HL-60 (cell line): Measurements from ENCODE around the gene SLC27A2.

Experiments
- DNase-seq, 2 experiments: peaks; one replicate each; pipeline ENCODE4 v3.0.0-alpha.2; 2010 to 2020; ENCODE audit warnings: low read depth in 1 of 2, low spot score in 1 of 2
- H3K27ac ChIP-seq: fragments of 250-450 bp; sonication (Bioruptor Pico); replicated peaks from 2 replicates; pipeline ENCODE4 v1.5.1; 2020; ENCODE audit warnings: mild to moderate bottlenecking, moderate library complexity
- H3K27me3 ChIP-seq: fragments of 250-450 bp; sonication (Bioruptor Pico); 2 replicates; pipeline ENCODE4 v1.5.1; 2021; ENCODE audit warnings: mild to moderate bottlenecking, moderate library complexity; ENCODE audit not compliant: insufficient read depth, poor library complexity, severe bottlenecking
- H3K4me3 ChIP-seq: replicated peaks from 2 replicates; pipeline ENCODE4 v1.5.1; 2011; ENCODE audit warnings: mild to moderate bottlenecking, control low read depth, low read length; ENCODE audit not compliant: insufficient read depth
- GABPA ChIP-seq: IDR thresholded peaks from 2 replicates; pipeline ENCODE4 v1.6.1; 2012; ENCODE audit warnings: low read depth
- POLR2AphosphoS5 ChIP-seq: IDR thresholded peaks from 2 replicates; pipeline ENCODE4 v1.6.1; 2012; ENCODE audit warnings: low read depth
- REST ChIP-seq: IDR thresholded peaks from 2 replicates; pipeline ENCODE4 v1.6.1; 2012; ENCODE audit warnings: low read depth; ENCODE audit not compliant: insufficient replicate concordance
- SPI1 ChIP-seq: IDR thresholded peaks from 2 replicates; pipeline ENCODE4 v1.6.1; 2012; ENCODE audit warnings: low read depth, mild to moderate bottlenecking, borderline replicate concordance
- TF ChIP-seq, protein P1 (sequence below): IDR thresholded peaks from one replicate; pipeline ENCODE4 v1.5.1; 2011; ENCODE audit warnings: low read length, control low read depth, inconsistent platforms; ENCODE audit not compliant: insufficient read depth

The SLC27A2 gene

GRCh38 chr15:50228866-50229265 lies 46.9 kb downstream of the SLC27A2 start:
- DNase-seq: no peak
- TF ChIP-seq REST: no peak
- TF ChIP-seq POLR2AphosphoS5: no peak
- TF ChIP-seq, protein P1, sequence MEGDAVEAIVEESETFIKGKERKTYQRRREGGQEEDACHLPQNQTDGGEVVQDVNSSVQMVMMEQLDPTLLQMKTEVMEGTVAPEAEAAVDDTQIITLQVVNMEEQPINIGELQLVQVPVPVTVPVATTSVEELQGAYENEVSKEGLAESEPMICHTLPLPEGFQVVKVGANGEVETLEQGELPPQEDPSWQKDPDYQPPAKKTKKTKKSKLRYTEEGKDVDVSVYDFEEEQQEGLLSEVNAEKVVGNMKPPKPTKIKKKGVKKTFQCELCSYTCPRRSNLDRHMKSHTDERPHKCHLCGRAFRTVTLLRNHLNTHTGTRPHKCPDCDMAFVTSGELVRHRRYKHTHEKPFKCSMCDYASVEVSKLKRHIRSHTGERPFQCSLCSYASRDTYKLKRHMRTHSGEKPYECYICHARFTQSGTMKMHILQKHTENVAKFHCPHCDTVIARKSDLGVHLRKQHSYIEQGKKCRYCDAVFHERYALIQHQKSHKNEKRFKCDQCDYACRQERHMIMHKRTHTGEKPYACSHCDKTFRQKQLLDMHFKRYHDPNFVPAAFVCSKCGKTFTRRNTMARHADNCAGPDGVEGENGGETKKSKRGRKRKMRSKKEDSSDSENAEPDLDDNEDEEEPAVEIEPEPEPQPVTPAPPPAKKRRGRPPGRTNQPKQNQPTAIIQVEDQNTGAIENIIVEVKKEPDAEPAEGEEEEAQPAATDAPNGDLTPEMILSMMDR: no peak
- no peak for TF ChIP-seq GABPA
- TF ChIP-seq SPI1: no peak
- H3K27ac ChIP-seq: no peak overlapping the region
- no peak overlapping the region for H3K4me3 ChIP-seq
- no peaks in the 10 kb centered on the region for H3K27me3 ChIP-seq

DNA sequence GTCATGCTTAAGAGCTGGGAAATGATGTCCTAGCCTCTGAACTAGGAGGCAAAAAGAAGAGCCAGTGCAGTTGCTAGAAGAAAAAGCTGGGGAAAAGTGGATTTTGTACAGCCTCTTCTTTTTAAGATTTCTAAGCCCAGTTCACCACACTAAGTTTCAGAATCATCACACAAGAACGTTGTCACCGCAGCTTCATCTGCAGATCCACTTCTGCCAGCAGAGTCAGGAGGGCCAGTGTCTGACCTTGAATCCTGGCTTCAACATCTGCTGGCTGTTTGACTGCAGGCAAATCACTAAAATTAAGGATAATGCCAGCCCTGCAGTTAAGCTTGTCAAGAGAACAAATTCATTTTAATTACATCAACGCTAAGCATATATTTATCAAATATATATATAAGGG lies 47.3 kb downstream of the SLC27A2 start:
- TF ChIP-seq REST (no peak), POLR2AphosphoS5 (no peak), SPI1 (no peak), GABPA (no peak)
- TF ChIP-seq, protein P1: no peak
- Histone ChIP-seq H3K4me3 (no peak overlapping the region), H3K27me3 (no peaks in the 10 kb centered on the region), H3K27ac (no peak overlapping the region)
- DNase-seq: no peak

DNA sequence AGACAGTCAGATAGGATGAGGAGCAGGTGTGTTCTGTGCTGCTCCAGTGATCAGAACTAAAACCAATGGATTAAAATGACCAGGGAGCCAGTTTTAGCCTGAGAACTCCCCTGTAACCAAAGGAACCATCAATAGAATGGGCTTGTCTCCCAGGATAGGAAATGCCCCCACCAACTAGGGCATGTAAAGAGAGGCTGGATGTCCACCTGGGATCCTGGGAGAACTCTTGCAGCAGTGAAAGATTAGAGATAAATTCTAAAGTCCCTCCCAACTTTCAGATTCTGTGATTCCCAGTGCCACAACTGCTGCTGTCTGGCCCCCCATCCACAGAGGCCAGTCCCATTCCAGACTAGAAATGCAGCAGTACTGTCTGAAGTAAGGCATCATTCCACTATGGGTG lies 49.8 kb downstream of the SLC27A2 start:
- Histone ChIP-seq H3K27me3 (no peaks in the 10 kb centered on the region), H3K27ac (no peak overlapping the region), H3K4me3 (no peak overlapping the region)
- no peak for DNase-seq
- TF ChIP-seq REST (no peak), SPI1 (no peak), GABPA (no peak), POLR2AphosphoS5 (no peak)
- TF ChIP-seq, protein P1: no peak
